ENCODE data around the gene RPS15. TPM values are rescaled to one million over a fixed set of nuclear protein-coding genes. Genes with fewer than 3 reads are reported as not detected.

RPS15 gene
- total and polyA plus RNA-seq, 2 of the 13 experiments (the other 11 are each of a cell fraction or from before 2014, with no cell fraction given) = 695 to 1,411 TPM

- Histone ChIP-seq H3K79me2 (ENCODE audit: insufficient read depth, low read length) (no peaks in the 10 kb centered on the region), H3K4me3 (replicated peaks in 1 of 3; ENCODE audit: insufficient read depth in 1 of 3, low read depth in 2 of 3, low read length in 3 of 3) (no peak overlapping the region), H3K9me3 (ENCODE audit: low read length) (no peaks in the 10 kb centered on the region), H3K4me2 (ENCODE audit: low read depth, low read length) (no peak overlapping the region), H3K27me3 (ENCODE audit: control insufficient read depth in 1 of 2, insufficient read depth in 2 of 2, low read length in 2 of 2) (no peaks in the 10 kb centered on the region), H3K27ac (ENCODE audit: extremely low read length, insufficient read depth, low read length) (no peak overlapping the region), H4K20me1 (ENCODE audit: insufficient read depth, low read length) (no peaks in the 10 kb centered on the region), H2AFZ (ENCODE audit: low read length) (no peak overlapping the region), H3K36me3 (replicated peaks in 1 of 2; ENCODE audit: control insufficient read depth in 1 of 2, insufficient read depth in 2 of 2, low read length in 2 of 2) (no peaks in the 10 kb centered on the region), H3K9ac (ENCODE audit: insufficient read depth, low read depth, low read length) (no peak overlapping the region), H3K4me1 (ENCODE audit: insufficient read depth, low read length) (peaks cover 34% of the 10 kb centered on the region)
- intact Hi-C loops (cut with micrococcal nuclease; ENCODE audit: unreplicated experiment) (no loop called here), in situ Hi-C loops (cut with HindIII; ENCODE audit: extremely low pct_ligation_motif_present, low pct_unique_long_range_greater_than_20kb) (no loop called here)
- ChIA-PET POLR2A (no interaction called here), CTCF (ENCODE audit: low intra/inter-chr PET ratio, low total read pairs) (no interaction called here)
- FAIRE-seq = no peak
- no peak for ATAC-seq
- BruUV-seq (replicated peaks) = no TSS peak
- DNase-seq (ENCODE audit: low spot score) = no peak
- WGBS (ENCODE audit: low lambda C conversion rate) = 92% methylated on average over 10 of the region's 23 CpGs
- TF ChIP-seq, protein P1, sequence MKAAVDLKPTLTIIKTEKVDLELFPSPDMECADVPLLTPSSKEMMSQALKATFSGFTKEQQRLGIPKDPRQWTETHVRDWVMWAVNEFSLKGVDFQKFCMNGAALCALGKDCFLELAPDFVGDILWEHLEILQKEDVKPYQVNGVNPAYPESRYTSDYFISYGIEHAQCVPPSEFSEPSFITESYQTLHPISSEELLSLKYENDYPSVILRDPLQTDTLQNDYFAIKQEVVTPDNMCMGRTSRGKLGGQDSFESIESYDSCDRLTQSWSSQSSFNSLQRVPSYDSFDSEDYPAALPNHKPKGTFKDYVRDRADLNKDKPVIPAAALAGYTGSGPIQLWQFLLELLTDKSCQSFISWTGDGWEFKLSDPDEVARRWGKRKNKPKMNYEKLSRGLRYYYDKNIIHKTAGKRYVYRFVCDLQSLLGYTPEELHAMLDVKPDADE (CRISPR knock-in tag; IDR thresholded peaks at IDR 0.05) = no peak
- no peak for TF ChIP-seq ZEB1 (IDR thresholded peaks at IDR 0.05; ENCODE audit: insufficient replicate concordance, low read depth)
- no peak for TF ChIP-seq PREB (CRISPR knock-in tag; IDR thresholded peaks at IDR 0.05)
- no peak for TF ChIP-seq ZNF878 (CRISPR knock-in tag; IDR thresholded peaks at IDR 0.05)
- no peak for TF ChIP-seq CBX5 (CRISPR knock-in tag; IDR thresholded peaks at IDR 0.05; ENCODE audit: borderline replicate concordance)
- TF ChIP-seq, protein P2, sequence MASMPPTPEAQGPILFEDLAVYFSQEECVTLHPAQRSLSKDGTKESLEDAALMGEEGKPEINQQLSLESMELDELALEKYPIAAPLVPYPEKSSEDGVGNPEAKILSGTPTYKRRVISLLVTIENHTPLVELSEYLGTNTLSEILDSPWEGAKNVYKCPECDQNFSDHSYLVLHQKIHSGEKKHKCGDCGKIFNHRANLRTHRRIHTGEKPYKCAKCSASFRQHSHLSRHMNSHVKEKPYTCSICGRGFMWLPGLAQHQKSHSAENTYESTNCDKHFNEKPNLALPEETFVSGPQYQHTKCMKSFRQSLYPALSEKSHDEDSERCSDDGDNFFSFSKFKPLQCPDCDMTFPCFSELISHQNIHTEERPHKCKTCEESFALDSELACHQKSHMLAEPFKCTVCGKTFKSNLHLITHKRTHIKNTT (CRISPR knock-in tag; IDR thresholded peaks at IDR 0.05) = no peak
- TF ChIP-seq EZH2 (conservative IDR thresholded peaks at IDR 0.05; ENCODE audit: low read depth, low read length) = no peak
- TF ChIP-seq ZZZ3 (CRISPR knock-in tag; IDR thresholded peaks at IDR 0.05; ENCODE audit: borderline replicate concordance) = no peak
- TF ChIP-seq, protein P3, sequence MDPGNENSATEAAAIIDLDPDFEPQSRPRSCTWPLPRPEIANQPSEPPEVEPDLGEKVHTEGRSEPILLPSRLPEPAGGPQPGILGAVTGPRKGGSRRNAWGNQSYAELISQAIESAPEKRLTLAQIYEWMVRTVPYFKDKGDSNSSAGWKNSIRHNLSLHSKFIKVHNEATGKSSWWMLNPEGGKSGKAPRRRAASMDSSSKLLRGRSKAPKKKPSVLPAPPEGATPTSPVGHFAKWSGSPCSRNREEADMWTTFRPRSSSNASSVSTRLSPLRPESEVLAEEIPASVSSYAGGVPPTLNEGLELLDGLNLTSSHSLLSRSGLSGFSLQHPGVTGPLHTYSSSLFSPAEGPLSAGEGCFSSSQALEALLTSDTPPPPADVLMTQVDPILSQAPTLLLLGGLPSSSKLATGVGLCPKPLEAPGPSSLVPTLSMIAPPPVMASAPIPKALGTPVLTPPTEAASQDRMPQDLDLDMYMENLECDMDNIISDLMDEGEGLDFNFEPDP (CRISPR knock-in tag; conservative IDR thresholded peaks at IDR 0.05) = no peak
- TF ChIP-seq ZNF407 (CRISPR knock-in tag; IDR thresholded peaks at IDR 0.05; ENCODE audit: not compliant biosample characterization) = no peak
- TF ChIP-seq SRF (IDR thresholded peaks at IDR 0.05; ENCODE audit: low read depth, low read length) = no peak
Observed at GRCh38 chr19:1483979-1484428, 45.8 kb downstream of the RPS15 start.
